ENCODE data around the gene CSH2. TPM values are rescaled to one million over a fixed set of nuclear protein-coding genes. Genes with fewer than 3 reads are reported as not detected.

Gene CSH2
- total and polyA plus RNA-seq, 2 of the 13 experiments (the other 11 are each of a cell fraction or from before 2014, with no cell fraction given) = not detected

- TF ChIP-seq, protein P1, sequence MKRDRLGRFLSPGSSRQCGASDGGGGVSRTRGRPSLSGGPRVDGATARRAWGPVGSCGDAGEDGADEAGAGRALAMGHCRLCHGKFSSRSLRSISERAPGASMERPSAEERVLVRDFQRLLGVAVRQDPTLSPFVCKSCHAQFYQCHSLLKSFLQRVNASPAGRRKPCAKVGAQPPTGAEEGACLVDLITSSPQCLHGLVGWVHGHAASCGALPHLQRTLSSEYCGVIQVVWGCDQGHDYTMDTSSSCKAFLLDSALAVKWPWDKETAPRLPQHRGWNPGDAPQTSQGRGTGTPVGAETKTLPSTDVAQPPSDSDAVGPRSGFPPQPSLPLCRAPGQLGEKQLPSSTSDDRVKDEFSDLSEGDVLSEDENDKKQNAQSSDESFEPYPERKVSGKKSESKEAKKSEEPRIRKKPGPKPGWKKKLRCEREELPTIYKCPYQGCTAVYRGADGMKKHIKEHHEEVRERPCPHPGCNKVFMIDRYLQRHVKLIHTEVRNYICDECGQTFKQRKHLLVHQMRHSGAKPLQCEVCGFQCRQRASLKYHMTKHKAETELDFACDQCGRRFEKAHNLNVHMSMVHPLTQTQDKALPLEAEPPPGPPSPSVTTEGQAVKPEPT (CRISPR knock-in tag; IDR thresholded peaks at IDR 0.05; ENCODE audit: low read depth) = no peak
- TF ChIP-seq TRIM24 (CRISPR knock-in tag; IDR thresholded peaks at IDR 0.05) (no peak), RXRB (CRISPR knock-in tag; IDR thresholded peaks at IDR 0.05; ENCODE audit: borderline replicate concordance) (peak; percentile 88), SOX6 (IDR thresholded peaks at IDR 0.05) (no peak), SOX6 (CRISPR knock-in tag; IDR thresholded peaks at IDR 0.05) (peak; percentile 83), PHB2 (IDR thresholded peaks at IDR 0.05; ENCODE audit: partially characterized antibody) (no peak), SATB2 (CRISPR knock-in tag; IDR thresholded peaks at IDR 0.05) (peak; percentile 85), NR2C2 (CRISPR knock-in tag; IDR thresholded peaks at IDR 0.05; ENCODE audit: borderline replicate concordance) (peak; percentile 99), ZNF530 (CRISPR knock-in tag; IDR thresholded peaks at IDR 0.05; ENCODE audit: low read depth) (0 out of 2 replicates have a peak, but pooled peaks have one; percentile 58), ZNF468 (CRISPR knock-in tag; IDR thresholded peaks at IDR 0.05) (no peak), MEIS2 (CRISPR knock-in tag; IDR thresholded peaks at IDR 0.05) (peak; percentile 93), ZNF878 (CRISPR knock-in tag; IDR thresholded peaks at IDR 0.05) (peak; percentile 73), ZNF234 (CRISPR knock-in tag; conservative IDR thresholded peaks at IDR 0.05) (no peak), ZNF564 (CRISPR knock-in tag; IDR thresholded peaks at IDR 0.05) (peak; percentile 40; the same call in 1 of the 2 replicates), GTF3A (CRISPR knock-in tag; conservative IDR thresholded peaks at IDR 0.05) (peak; percentile 86; the same call in 1 of the 2 replicates), ZNF710 (CRISPR knock-in tag; IDR thresholded peaks at IDR 0.05; ENCODE audit: borderline replicate concordance) (peak; percentile 61), HNF4A (CRISPR knock-in tag; IDR thresholded peaks at IDR 0.05) (peak; percentile 58)
- TF ChIP-seq, protein P2, sequence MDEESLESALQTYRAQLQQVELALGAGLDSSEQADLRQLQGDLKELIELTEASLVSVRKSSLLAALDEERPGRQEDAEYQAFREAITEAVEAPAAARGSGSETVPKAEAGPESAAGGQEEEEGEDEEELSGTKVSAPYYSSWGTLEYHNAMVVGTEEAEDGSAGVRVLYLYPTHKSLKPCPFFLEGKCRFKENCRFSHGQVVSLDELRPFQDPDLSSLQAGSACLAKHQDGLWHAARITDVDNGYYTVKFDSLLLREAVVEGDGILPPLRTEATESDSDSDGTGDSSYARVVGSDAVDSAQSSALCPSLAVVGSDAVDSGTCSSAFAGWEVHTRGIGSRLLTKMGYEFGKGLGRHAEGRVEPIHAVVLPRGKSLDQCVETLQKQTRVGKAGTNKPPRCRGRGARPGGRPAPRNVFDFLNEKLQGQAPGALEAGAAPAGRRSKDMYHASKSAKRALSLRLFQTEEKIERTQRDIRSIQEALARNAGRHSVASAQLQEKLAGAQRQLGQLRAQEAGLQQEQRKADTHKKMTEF (CRISPR knock-in tag; IDR thresholded peaks at IDR 0.05) = peak; percentile 100
- TF ChIP-seq, protein P3, sequence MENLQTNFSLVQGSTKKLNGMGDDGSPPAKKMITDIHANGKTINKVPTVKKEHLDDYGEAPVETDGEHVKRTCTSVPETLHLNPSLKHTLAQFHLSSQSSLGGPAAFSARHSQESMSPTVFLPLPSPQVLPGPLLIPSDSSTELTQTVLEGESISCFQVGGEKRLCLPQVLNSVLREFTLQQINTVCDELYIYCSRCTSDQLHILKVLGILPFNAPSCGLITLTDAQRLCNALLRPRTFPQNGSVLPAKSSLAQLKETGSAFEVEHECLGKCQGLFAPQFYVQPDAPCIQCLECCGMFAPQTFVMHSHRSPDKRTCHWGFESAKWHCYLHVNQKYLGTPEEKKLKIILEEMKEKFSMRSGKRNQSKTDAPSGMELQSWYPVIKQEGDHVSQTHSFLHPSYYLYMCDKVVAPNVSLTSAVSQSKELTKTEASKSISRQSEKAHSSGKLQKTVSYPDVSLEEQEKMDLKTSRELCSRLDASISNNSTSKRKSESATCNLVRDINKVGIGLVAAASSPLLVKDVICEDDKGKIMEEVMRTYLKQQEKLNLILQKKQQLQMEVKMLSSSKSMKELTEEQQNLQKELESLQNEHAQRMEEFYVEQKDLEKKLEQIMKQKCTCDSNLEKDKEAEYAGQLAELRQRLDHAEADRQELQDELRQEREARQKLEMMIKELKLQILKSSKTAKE (CRISPR knock-in tag; IDR thresholded peaks at IDR 0.05; ENCODE audit: borderline replicate concordance) = 0 out of 2 replicates have a peak, but pooled peaks have one; percentile 38
Measured at GRCh38 chr17:63842540-63843386, 30.7 kb downstream of the CSH2 start, which contains the start of gene SMARCD2 (continued).
